Measurements from ENCODE around the gene PPRC1.

The PPRC1 gene

DNA sequence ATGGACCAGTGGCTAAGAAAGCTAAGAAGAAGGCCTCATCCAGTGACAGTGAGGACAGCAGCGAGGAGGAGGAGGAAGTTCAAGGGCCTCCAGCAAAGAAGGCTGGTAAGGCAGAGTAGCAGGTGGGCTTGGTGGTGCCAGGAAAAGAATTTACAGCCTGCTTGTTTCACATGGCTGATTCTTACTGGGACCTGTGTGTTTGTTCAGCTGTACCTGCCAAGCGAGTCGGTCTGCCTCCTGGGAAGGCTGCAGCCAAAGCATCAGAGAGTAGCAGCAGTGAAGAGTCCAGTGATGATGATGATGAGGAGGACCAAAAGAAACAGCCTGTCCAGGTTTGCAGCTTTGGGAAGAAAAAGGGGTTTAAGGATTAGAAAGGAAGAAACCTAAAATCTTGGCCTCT, 24.4 kb downstream of the PPRC1 start:
- H3K27ac ChIP-seq (ENCODE audit: low read length) = no peak overlapping the region

GRCh38 chr10:102159051-102159597, 26.3 kb downstream of the PPRC1 start:
- no peaks in the 10 kb centered on the region for H3K4me1 ChIP-seq (ENCODE audit: low read length)
- H3K27me3 ChIP-seq (ENCODE audit: low read depth, low read length) = no peaks in the 10 kb centered on the region
- H4K20me1 ChIP-seq (ENCODE audit: insufficient read depth, low read length) = peaks cover 8% of the 10 kb centered on the region; the same call in 1 of the 2 replicates
- H3K4me2 ChIP-seq (ENCODE audit: low read length) = no peak overlapping the region
- H3K27ac ChIP-seq (ENCODE audit: low read length) = no peak overlapping the region
- H2AFZ ChIP-seq (ENCODE audit: low read depth, low read length) = no peak overlapping the region
- H3K9ac ChIP-seq (ENCODE audit: low read length) = no peak overlapping the region
- H3K79me2 ChIP-seq (ENCODE audit: low read length) = peaks cover 40% of the 10 kb centered on the region
- H3K4me3 ChIP-seq (ENCODE audit: low read length) = no peak overlapping the region
- H3K36me3 ChIP-seq (replicated peaks; ENCODE audit: low read depth, low read length) = peaks cover 62% of the 10 kb centered on the region
- no peaks in the 10 kb centered on the region for H3K9me3 ChIP-seq (ENCODE audit: insufficient read depth, low read length)
- TF ChIP-seq CTCF (IDR thresholded peaks at IDR 0.05; ENCODE audit: low read depth, low read length) (no peak), EZH2phosphoT487 (IDR thresholded peaks at IDR 0.05; ENCODE audit: low read depth) (no peak)

More for the DNA sequence above, 24.4 kb downstream of the PPRC1 start:
- no peak overlapping the region for H3K4me2 ChIP-seq (ENCODE audit: low read length)
- no peak for TF ChIP-seq CTCF (IDR thresholded peaks at IDR 0.05; ENCODE audit: low read depth, low read length)
- TF ChIP-seq EZH2phosphoT487 (IDR thresholded peaks at IDR 0.05; ENCODE audit: low read depth) = no peak
- H3K27me3 ChIP-seq (ENCODE audit: low read depth, low read length) = no peaks in the 10 kb centered on the region
- H3K9ac ChIP-seq (ENCODE audit: low read length) = no peak overlapping the region
- H2AFZ ChIP-seq (ENCODE audit: low read depth, low read length) = no peak overlapping the region
- peaks cover 55% of the 10 kb centered on the region for H3K36me3 ChIP-seq (replicated peaks; ENCODE audit: low read depth, low read length)
- H3K79me2 ChIP-seq (ENCODE audit: low read length) = peaks cover 59% of the 10 kb centered on the region
- peaks cover 8% of the 10 kb centered on the region; the same call in 1 of the 2 replicates for H4K20me1 ChIP-seq (ENCODE audit: insufficient read depth, low read length)
- no peak overlapping the region for H3K4me3 ChIP-seq (ENCODE audit: low read length)
- H3K9me3 ChIP-seq (ENCODE audit: insufficient read depth, low read length) = no peaks in the 10 kb centered on the region
- peaks cover 3% of the 10 kb centered on the region; the same call in 1 of the 2 replicates for H3K4me1 ChIP-seq (ENCODE audit: low read length)

DNA sequence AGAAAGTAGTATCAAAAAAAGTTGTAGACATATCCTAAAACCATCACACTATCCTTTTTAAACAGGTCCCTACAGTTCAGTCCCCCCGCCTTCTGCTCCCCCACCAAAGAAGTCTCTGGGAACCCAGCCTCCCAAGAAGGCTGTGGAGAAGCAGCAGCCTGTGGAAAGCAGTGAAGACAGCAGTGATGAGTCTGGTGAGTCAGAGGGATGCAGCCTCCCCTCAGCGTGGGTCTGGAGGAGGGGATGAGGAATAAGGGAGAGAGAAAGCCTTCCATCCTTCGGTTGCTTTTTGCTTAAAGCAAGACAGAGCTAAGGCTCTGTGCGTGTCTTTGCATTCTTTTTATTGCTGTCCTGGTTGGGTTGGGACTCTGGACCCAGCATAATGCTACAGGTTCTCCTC, 27.0 kb downstream of the PPRC1 start:
- no peak overlapping the region for H2AFZ ChIP-seq (ENCODE audit: low read depth, low read length)
- no peak overlapping the region for H3K4me3 ChIP-seq (ENCODE audit: low read length)
- no peaks in the 10 kb centered on the region for H3K4me1 ChIP-seq (ENCODE audit: low read length)
- H3K27me3 ChIP-seq (ENCODE audit: low read depth, low read length) = no peaks in the 10 kb centered on the region
- H3K36me3 ChIP-seq (replicated peaks; ENCODE audit: low read depth, low read length) = peaks cover 57% of the 10 kb centered on the region
- H3K9me3 ChIP-seq (ENCODE audit: insufficient read depth, low read length) = no peaks in the 10 kb centered on the region
- TF ChIP-seq EZH2phosphoT487 (IDR thresholded peaks at IDR 0.05; ENCODE audit: low read depth) (no peak), CTCF (IDR thresholded peaks at IDR 0.05; ENCODE audit: low read depth, low read length) (no peak)
- peaks cover 33% of the 10 kb centered on the region for H3K79me2 ChIP-seq (ENCODE audit: low read length)
- no peak overlapping the region for H3K4me2 ChIP-seq (ENCODE audit: low read length)
- no peak overlapping the region for H3K27ac ChIP-seq (ENCODE audit: low read length)
- no peak overlapping the region for H3K9ac ChIP-seq (ENCODE audit: low read length)
- peaks cover 8% of the 10 kb centered on the region; the same call in 1 of the 2 replicates for H4K20me1 ChIP-seq (ENCODE audit: insufficient read depth, low read length)

DNA sequence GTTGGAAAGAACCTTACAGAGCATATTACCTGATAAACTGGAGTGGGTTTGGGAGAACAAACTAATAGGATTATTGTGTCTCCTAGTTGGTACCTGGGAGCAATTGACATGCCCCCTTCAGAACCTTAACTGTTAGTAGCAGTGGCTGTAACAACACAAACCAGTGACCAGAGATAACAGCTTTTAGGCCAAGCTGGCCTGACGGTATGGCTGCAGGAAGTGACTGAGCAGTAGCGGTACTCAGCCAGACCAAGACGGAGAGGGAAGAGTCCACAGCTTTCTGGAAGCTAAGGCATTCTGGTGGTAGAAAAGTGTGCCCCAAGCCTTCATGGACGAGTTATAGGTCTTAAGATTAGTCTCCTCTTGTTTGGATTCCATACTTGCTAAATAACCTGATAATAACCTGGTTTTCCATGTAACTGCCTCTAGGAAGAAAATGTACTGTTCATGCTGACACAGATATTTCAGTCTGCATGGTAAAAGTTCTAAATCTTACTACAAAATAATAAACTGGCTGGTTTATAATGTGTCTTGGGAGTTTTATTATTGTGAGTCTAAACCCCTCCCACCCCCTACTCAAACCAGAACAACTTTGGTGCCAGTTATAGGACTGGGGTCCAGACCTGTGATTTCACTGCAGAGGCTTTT, 30.6 kb downstream of the PPRC1 start:
- H3K27me3 ChIP-seq (ENCODE audit: low read depth, low read length) = no peaks in the 10 kb centered on the region
- no peaks in the 10 kb centered on the region for H3K4me1 ChIP-seq (ENCODE audit: low read length)
- no peaks in the 10 kb centered on the region for H3K79me2 ChIP-seq (ENCODE audit: low read length)
- no peak for TF ChIP-seq CTCF (IDR thresholded peaks at IDR 0.05; ENCODE audit: low read depth, low read length)
- no peak for TF ChIP-seq EZH2phosphoT487 (IDR thresholded peaks at IDR 0.05; ENCODE audit: low read depth)
- no peak overlapping the region for H3K27ac ChIP-seq (ENCODE audit: low read length)
- no peak overlapping the region for H3K4me2 ChIP-seq (ENCODE audit: low read length)
- H3K9ac ChIP-seq (ENCODE audit: low read length) = no peak overlapping the region
- H3K4me3 ChIP-seq (ENCODE audit: low read length) = no peak overlapping the region
- H4K20me1 ChIP-seq (ENCODE audit: insufficient read depth, low read length) = no peaks in the 10 kb centered on the region
- no peaks in the 10 kb centered on the region for H3K9me3 ChIP-seq (ENCODE audit: insufficient read depth, low read length)
- peaks cover 39% of the 10 kb centered on the region for H3K36me3 ChIP-seq (replicated peaks; ENCODE audit: low read depth, low read length)
- no peak overlapping the region for H2AFZ ChIP-seq (ENCODE audit: low read depth, low read length)

All from OCI-LY3 (cell line).